Cardiac muscle cell (in vitro differentiated cells and primary cell): ENCODE measurements around the gene TOR4A. TPM values are rescaled to one million over a fixed set of nuclear protein-coding genes. Genes with fewer than 3 reads are reported as not detected.

Experiments
- DNase-seq, 2 donors: peaks; one replicate each; pipeline versions ENCODE4 v3.0.0 to v3.0.0-alpha.2; 2010 to 2017; ENCODE audit warnings: low read depth in 1 of 2, low spot score in 1 of 2
- H3K27ac ChIP-seq: fragments of 200-600 bp; sonication (generic); 2 replicates; pipeline ENCODE4 v1.5.1; 2016
- H3K27me3 ChIP-seq: fragments of 200-600 bp; sonication (generic); 2 replicates; pipeline ENCODE4 v1.6.0; 2016; ENCODE audit warnings: control low read depth
- H3K36me3 ChIP-seq: fragments of 200-600 bp; sonication (generic); 2 replicates; pipeline ENCODE4 v1.5.1; 2016; ENCODE audit warnings: control low read depth
- H3K4me1 ChIP-seq: fragments of 200-600 bp; sonication (generic); 2 replicates; pipeline ENCODE4 v1.8.1; 2017; ENCODE audit warnings: low read depth, mild to moderate bottlenecking, mixed run types
- H3K4me3 ChIP-seq: fragments of 200-600 bp; sonication (generic); 2 replicates; pipeline ENCODE4 v1.5.1; 2016; ENCODE audit warnings: mild to moderate bottlenecking
- H3K9me3 ChIP-seq: fragments of 200-600 bp; sonication (generic); 2 replicates; pipeline ENCODE4 v1.5.1; 2017; ENCODE audit warnings: low read depth, mild to moderate bottlenecking, control low read depth
- polyA plus RNA-seq: library from polyadenylated mRNA; unstranded; fragments of >200 nt; fragmentation: Nextera tagmentation; extraction: Ambion mirVana; gene quantifications from 2 replicates; pipeline ENCODE4 v1.2.1, GENCODE V29; 2016
- total RNA-seq: library from RNA; depleted of rRNA; stranded (reverse); fragments of >200 nt; gene quantifications from 2 replicates; pipeline ENCODE4 v1.2.3, GENCODE V29; 2016
- TF ChIP-seq, protein P1 (sequence below): IDR thresholded peaks from 2 replicates; pipeline ENCODE4 v1.5.1; 2012; ENCODE audit warnings: low read depth, mild to moderate bottlenecking, low read length

Gene TOR4A
- total and polyA plus RNA-seq, 2 experiments from 2014 or later: 18.5 to 51.4 TPM

DNA sequence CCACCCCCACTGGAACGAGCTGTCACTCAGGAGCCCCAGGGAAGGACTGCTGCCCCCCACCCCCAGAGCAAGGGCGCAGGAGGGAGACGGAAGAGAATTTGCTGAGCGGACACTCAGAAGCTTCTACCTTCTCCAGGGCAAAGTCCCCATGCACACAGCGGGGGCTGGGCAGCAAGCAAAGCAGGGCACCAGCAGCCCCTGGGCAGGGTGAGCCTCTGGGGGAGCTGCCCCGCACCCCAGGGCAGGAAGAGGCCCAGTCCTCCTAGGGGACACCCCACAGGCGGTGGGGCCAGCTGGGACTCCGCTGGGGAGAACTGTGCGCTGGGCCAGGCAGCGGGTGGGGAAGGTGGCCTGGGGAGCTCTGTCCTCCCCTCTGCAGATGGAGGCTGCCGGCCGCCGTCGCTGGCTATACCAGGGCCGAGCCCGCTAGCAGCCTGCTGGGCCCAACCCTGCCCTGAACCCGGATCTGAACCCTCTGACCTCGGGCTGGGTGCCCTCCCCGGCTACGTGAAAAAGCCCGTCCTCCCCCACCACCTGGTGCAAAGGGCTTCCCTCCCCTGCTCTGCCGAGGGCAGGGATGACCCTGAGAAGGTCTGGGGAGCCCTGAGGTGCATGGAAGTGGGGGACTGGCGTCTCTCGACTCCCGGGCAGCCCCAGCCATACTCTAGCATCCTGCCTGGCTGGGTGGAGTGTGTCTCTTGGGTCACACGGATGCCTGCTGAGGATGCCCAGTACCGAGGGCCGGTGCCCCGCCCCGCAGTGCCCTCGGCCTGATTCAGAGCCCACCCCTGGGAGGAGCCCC, 47.4 kb upstream of the TOR4A start:
- no peaks in the 10 kb centered on the region for H3K27me3 ChIP-seq
- H3K4me1 ChIP-seq: peaks cover 3% of the 10 kb centered on the region
- no peak overlapping the region for H3K27ac ChIP-seq
- no peak overlapping the region for H3K4me3 ChIP-seq
- TF ChIP-seq, protein P1, sequence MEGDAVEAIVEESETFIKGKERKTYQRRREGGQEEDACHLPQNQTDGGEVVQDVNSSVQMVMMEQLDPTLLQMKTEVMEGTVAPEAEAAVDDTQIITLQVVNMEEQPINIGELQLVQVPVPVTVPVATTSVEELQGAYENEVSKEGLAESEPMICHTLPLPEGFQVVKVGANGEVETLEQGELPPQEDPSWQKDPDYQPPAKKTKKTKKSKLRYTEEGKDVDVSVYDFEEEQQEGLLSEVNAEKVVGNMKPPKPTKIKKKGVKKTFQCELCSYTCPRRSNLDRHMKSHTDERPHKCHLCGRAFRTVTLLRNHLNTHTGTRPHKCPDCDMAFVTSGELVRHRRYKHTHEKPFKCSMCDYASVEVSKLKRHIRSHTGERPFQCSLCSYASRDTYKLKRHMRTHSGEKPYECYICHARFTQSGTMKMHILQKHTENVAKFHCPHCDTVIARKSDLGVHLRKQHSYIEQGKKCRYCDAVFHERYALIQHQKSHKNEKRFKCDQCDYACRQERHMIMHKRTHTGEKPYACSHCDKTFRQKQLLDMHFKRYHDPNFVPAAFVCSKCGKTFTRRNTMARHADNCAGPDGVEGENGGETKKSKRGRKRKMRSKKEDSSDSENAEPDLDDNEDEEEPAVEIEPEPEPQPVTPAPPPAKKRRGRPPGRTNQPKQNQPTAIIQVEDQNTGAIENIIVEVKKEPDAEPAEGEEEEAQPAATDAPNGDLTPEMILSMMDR: no peak
- DNase-seq: no peak
- no peaks in the 10 kb centered on the region for H3K9me3 ChIP-seq
- no peaks in the 10 kb centered on the region for H3K36me3 ChIP-seq

DNA sequence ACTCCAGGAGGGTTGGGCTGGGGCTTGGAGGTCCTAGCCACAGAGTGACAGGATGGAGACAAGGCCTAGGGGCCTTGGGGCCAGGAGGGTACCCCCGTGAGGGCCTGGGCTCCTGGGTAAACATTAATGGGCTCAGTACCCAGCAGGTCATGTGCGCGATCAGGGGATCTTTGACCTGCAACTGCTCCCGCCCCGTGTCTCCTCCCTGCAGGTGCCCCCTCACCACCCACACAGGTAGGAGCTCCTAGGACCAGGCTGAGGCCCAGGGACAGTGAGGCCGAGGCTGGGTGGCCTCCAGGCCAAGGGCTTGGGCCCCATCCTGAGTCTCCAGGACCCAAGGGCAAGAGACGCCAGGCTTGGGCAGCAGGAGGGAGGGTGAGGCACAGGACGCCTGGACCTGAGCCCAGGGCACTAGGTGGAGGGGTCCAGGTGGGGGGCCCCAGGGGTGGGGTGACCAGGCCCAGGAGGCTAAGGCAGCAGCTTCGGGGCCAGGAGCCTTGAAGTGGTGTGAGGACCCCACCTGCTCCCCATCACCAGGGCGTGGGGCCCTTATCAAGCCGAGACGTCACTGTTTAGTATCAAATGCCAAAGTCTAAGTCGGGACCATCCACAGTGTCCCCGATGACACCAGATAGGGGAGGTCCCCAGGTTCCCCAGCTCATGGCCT, 46.7 kb upstream of the TOR4A start, which contains the start of gene SLC34A3:
Gene SLC34A3, plus strand, starts transcription at position 197 of the 667 bp plus-strand sequence. CDS start 802 bp downstream, outside the sequence.
- Histone ChIP-seq H3K9me3 (no peaks in the 10 kb centered on the region), H3K4me1 (peaks cover 8% of the 10 kb centered on the region), H3K36me3 (no peaks in the 10 kb centered on the region), H3K27me3 (no peaks in the 10 kb centered on the region), H3K4me3 (no peak within 1 kb of the TSS), H3K27ac (no peak within 1 kb of the TSS)
- TF ChIP-seq, protein P1: no peak
- no peak for DNase-seq

DNA sequence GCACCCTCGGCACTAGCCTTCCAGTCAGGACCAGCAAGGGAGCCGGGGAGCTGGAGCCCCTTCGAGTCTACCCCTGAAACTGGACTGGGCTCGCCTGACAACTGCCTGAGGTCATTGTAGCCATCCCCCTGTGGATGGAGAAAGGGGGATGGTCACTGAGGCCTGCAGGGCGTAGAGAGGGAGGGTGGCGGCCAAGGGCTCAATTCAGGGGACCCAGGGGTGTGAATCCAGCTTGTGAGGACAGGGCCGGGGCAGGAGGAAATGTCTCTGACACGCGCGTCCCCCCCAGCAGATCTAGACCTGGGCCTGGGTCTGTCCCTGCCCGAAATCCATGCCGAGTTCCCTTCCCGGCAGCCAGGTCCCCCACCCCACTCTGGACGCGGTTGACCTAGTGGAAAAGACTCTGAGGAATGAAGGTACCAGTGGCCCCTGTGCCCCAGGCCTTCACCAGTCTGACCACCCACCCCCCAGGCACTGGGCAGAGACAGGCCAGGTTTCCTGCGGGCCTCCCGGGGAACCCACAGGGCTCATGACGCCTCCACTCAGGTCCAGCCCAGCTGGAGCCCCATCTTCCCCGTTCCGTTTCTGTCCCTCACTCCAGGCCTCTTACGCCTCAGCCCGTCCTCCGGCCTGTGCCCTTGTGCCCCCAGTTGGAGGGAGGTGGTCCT, 46.0 kb upstream of the TOR4A start:
- Histone ChIP-seq H3K27me3 (no peaks in the 10 kb centered on the region), H3K4me1 (peaks cover 13% of the 10 kb centered on the region), H3K27ac (no peak overlapping the region), H3K4me3 (no peak overlapping the region), H3K9me3 (no peaks in the 10 kb centered on the region), H3K36me3 (no peaks in the 10 kb centered on the region)
- DNase-seq: no peak
- TF ChIP-seq, protein P1: no peak

DNA sequence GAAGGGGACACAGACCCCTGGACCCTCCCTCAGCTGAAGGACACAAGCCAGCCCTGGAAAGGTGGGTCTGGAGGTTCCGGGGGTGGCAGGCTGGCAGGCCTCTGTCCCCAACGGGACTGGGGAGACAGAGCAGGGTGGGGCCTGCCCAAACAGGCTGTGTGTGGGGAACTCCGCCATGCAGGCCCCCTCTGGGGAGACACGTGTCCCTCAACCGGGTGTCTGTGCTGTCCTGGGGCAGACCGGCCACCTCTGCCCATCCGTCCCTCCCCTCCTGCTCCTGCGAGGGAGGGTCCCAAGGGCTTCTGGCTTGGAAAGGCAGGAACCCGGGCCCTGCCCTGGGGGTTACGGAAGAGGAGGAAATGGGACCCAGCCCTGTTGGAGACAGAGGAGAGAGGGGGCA, 45.4 kb upstream of the TOR4A start:
- H3K4me1 ChIP-seq: peaks cover 16% of the 10 kb centered on the region
- TF ChIP-seq, protein P1: no peak
- no peaks in the 10 kb centered on the region for H3K36me3 ChIP-seq
- no peak overlapping the region for H3K4me3 ChIP-seq
- H3K9me3 ChIP-seq: no peaks in the 10 kb centered on the region
- no peak for DNase-seq
- H3K27me3 ChIP-seq: no peaks in the 10 kb centered on the region
- no peak overlapping the region for H3K27ac ChIP-seq

DNA sequence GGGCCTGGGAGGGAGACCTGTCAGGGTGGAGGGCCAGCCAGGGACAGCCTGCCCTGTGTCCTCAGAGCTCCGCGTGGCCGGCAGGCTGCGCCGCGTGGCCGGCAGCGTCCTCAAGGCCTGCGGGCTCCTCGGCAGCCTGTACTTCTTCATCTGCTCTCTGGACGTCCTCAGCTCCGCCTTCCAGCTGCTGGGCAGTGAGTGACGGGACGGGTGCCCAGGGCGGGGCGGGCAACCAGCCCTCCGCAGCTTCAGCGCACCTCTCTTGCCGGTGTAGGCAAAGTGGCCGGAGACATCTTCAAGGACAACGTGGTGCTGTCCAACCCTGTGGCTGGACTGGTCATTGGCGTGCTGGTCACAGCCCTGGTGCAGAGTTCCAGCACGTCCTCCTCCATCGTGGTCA, 45.0 kb upstream of the TOR4A start:
- H3K4me1 ChIP-seq: peaks cover 17% of the 10 kb centered on the region

More for the DNA sequence above, 45.0 kb upstream of the TOR4A start:
- H3K36me3 ChIP-seq: no peaks in the 10 kb centered on the region
- no peak for DNase-seq
- H3K4me3 ChIP-seq: no peak overlapping the region
- no peaks in the 10 kb centered on the region for H3K27me3 ChIP-seq
- H3K27ac ChIP-seq: no peak overlapping the region
- TF ChIP-seq, protein P1: no peak
- H3K9me3 ChIP-seq: no peaks in the 10 kb centered on the region
